ENCODE results near the gene INPP5A. TPM values are rescaled to one million over a fixed set of nuclear protein-coding genes. Genes with fewer than 3 reads are reported as not detected.
"Not testable (repeated sequence)": the region's sequence is repeated elsewhere in the genome, so short reads cannot be mapped to it uniquely, and the experiment has no call there.

INPP5A gene
- polyA plus RNA-seq, 3 donors from 2014 or later = 0.30 to 1.7 (median 0.48) TPM

DNA sequence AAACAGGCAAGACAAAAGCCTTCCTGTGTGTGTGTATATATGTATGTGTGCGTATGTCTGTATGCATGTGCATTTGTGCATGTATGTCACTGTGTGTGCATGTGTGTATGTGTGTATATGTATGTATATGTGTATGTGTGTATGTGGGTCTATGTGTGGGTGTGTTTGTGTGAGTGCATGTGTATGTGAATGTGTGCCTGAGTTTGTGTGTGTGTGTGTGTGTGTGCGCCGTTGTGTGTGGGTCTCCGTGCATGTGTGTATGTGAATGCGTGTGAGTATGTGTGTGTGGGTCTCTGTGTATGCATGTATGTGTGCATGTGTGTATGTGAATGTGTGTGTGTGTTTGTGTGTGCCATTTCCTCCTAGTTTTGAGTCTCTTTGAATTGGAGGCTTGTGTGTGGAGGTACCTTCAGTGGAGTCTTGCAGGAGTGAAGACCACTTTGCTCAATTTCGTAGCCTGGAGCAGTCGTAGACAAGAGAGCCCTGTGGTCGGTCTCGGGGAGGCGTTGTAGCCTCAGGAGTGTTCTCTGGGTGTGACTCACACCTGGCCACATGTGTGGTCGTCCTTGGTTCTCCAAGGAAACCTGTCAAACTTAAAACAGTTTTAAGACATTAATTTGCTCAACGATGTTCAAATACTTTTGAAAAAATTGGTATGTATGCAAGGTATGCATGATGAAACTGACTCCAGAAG, 28.1 kb downstream of the INPP5A start:
- Mint-ChIP-seq H3K36me3 (peaks cover 0 to 4% (median 0%) of the 10 kb centered on the region in 3 donors), H3K9me3 (no peaks in the 10 kb centered on the region), H3K27ac (peak overlapping the region in 2 of 6 donors; percentile 39 to 68), H3K4me3 (peak overlapping the region in 1 of 5 donors; percentile 27), H3K27me3 (ENCODE audit: low read depth in 3 of 3) (peaks cover 0 to 11% (median 10%) of the 10 kb centered on the region in 3 donors), H3K4me1 (peaks cover 32 to 35% of the 10 kb centered on the region in 2 donors)
- no peak for DNase-seq

DNA sequence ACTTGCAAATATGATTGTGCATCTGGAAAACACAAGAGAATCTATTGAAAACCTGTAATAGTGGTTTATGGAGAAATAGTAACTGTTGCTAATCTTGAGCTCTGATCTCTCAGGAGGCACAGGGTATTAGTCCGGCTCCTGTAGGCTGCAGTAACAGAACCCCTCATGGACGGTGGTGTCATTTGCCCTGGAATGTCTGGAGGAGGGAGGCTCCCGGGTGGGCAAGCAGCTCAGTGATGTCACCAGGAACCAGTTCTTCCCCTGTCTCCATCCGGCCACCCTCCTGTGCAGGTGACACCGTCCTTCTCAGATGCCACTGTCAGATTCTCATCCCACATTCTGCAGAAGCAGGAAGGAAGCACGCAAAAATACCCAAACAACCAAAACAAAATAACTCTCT, 29.3 kb downstream of the INPP5A start:
- H3K27me3 Mint-ChIP-seq (ENCODE audit: low read depth in 3 of 3) = peaks cover 5 to 11% (median 8%) of the 10 kb centered on the region in 3 donors
- peaks cover 0 to 4% (median 0%) of the 10 kb centered on the region in 3 donors for H3K36me3 Mint-ChIP-seq
- no peak overlapping the region for H3K4me3 Mint-ChIP-seq
- no peaks in the 10 kb centered on the region for H3K9me3 Mint-ChIP-seq
- H3K4me1 Mint-ChIP-seq = peaks cover 29 to 35% of the 10 kb centered on the region in 2 donors
- DNase-seq = no peak
- H3K27ac Mint-ChIP-seq = no peak overlapping the region

DNA sequence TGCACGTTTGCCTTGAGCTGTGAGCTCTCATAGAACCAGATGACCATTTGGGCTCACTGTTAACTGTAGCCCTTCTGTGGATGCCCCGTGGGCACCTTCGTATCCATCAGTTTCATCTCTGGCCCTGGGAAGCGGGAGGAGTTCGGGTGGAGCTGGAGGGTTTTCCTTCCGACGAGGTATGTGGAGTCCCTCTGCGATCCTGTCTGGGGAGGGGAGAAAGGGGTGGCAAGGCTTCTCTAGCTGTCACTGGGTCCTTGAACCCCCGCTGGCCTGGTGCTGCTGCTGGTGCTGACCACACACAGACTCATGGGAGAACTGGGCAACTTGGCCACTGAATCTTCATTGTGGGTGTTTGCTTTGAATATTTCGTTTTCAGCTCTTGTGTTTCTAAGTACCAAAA, 32.7 kb downstream of the INPP5A start:
- no peaks in the 10 kb centered on the region for H3K36me3 Mint-ChIP-seq

DNA sequence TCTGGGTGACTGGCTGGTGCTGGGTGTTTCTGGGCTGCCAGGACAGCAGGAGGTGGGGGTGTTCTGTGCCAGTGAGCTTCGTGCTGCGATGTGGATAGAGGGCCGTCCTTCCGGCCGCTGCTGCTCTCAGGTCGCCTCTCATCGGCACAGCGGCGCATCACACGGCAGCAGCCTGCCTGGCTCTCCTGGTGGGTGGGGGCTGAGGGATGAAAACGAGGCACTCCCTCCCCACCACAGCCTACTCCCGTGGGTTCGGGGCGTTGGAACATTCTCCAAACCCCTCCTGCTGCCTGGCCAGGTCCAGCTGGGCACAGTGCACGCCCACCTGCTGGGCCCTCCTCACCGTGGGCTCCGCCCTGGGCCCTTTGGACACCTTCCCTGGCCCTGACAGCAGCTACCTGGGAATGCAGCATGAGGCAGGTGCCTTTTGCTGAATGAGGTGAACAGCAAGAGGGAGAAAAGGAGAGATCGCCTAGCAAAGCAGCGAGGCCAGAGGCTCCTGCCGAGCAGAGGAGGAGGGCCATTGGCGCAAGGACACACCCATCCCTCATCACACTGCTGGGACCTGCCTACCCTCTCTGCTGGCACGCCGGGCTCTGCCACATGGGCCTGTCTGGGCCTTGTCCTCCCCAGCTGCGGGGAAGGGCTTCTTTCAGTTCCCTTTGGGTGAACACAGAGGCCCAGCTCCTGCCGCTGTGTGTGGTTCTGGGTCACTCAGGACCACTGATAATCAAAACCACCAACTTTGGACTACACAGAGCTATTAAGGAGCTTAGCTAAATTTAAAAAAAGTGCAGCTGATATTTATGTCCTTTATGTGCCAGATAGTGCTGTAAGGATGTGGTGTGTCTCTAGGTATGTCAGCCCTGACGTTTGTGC, 33.4 kb downstream of the INPP5A start:
- H3K4me3 Mint-ChIP-seq = no peak overlapping the region
- DNase-seq = peak in 1 of 3 donors; percentile 41
- peaks cover 2 to 15% (median 15%) of the 10 kb centered on the region in 3 donors for H3K27me3 Mint-ChIP-seq (ENCODE audit: low read depth in 3 of 3)
- H3K36me3 Mint-ChIP-seq = no peaks in the 10 kb centered on the region
- H3K9me3 Mint-ChIP-seq = no peaks in the 10 kb centered on the region
- H3K4me1 Mint-ChIP-seq = peaks cover 7 to 21% of the 10 kb centered on the region in 2 donors
- peak overlapping the region in 2 of 6 donors; percentile 25 to 49 for H3K27ac Mint-ChIP-seq

More for the DNA sequence above, 32.7 kb downstream of the INPP5A start:
- DNase-seq = no peak
- H3K4me1 Mint-ChIP-seq = peaks cover 15 to 21% of the 10 kb centered on the region in 2 donors
- H3K27ac Mint-ChIP-seq = peak overlapping the region in 3 of 6 donors; percentile 25 to 90 (median 49)
- H3K4me3 Mint-ChIP-seq = peak overlapping the region in 2 of 5 donors; percentile 13 to 18
- peaks cover 7 to 9% (median 9%) of the 10 kb centered on the region in 3 donors for H3K27me3 Mint-ChIP-seq (ENCODE audit: low read depth in 3 of 3)
- no peaks in the 10 kb centered on the region for H3K9me3 Mint-ChIP-seq

DNA sequence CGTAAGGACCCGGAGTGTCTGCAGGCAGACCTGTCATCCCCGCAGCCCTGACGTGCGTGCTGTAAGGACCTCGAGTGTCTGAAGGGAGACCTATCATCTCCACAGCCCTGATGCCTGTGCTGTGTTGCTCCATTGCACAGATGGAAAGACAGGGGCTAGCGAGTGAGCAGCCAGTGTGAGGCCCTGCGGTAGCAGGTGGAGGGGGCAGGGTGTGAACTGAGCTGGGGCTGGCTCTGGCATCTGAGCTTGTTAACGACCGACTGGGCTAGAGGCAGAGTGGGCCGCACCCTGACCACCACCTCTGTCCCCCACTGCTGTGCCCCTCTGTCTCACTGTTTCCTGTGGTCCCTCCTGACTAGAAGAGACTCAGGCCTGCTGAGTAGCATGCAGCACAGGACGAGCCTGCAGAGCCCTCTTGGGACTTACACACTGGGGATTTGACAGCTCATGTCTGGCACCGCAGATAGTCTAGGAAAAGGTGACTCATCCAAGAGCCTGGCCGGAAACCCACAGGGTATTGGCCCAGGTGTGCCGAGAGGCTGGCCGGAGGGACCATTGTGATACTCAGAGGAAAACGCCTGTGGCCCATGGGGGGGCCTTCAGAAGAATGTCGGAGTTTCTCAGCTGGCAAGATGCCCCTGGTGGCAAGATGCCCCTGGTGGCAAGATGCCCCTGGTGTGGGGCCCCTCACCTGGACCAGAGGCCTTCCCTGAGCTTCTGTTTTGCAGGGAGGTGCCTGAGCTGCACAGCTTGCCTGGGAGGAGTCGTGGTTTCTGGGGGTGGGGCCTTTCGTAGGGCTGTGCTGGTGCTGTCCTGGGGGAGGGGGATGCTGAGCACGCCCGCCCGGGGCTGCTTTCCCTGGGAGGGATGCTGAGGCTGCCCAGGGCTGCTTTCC, 34.3 kb downstream of the INPP5A start:
- H3K4me3 Mint-ChIP-seq = no peak overlapping the region
- H3K27me3 Mint-ChIP-seq (ENCODE audit: low read depth in 3 of 3) = peaks cover 2 to 17% (median 16%) of the 10 kb centered on the region in 3 donors
- no peaks in the 10 kb centered on the region for H3K36me3 Mint-ChIP-seq
- peak; percentile 54 to 59 (median 58) for DNase-seq
- H3K9me3 Mint-ChIP-seq = no peaks in the 10 kb centered on the region
- H3K4me1 Mint-ChIP-seq = peaks cover 5 to 29% of the 10 kb centered on the region in 2 donors
- H3K27ac Mint-ChIP-seq = no peak overlapping the region

DNA sequence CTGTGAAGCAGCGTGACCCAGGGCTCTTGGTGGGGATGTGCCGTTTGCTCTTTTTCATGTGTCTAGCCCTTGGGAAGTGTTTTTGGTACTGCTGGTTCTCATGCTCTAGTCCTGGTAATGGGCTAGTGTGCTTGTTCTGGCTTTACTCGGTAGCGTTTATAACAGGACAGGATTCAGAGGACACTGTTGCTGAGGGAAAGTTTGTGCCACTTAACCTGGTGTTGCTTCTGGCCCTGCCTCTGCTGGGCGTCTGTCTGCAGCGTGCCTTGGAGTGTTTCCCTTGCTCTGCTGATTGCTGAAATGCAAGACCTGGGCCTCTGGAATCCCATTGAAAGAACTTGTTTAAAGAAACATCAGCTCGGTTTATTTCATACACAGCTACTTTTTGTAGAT, 35.0 kb downstream of the INPP5A start:
- Mint-ChIP-seq H3K36me3 (no peaks in the 10 kb centered on the region), H3K27me3 (ENCODE audit: low read depth in 3 of 3) (peaks cover 7 to 20% (median 18%) of the 10 kb centered on the region in 3 donors), H3K9me3 (no peaks in the 10 kb centered on the region), H3K27ac (no peak overlapping the region), H3K4me1 (peaks cover 5 to 31% of the 10 kb centered on the region in 2 donors), H3K4me3 (no peak overlapping the region)
- peak in 1 of 3 donors; percentile 31 for DNase-seq

DNA sequence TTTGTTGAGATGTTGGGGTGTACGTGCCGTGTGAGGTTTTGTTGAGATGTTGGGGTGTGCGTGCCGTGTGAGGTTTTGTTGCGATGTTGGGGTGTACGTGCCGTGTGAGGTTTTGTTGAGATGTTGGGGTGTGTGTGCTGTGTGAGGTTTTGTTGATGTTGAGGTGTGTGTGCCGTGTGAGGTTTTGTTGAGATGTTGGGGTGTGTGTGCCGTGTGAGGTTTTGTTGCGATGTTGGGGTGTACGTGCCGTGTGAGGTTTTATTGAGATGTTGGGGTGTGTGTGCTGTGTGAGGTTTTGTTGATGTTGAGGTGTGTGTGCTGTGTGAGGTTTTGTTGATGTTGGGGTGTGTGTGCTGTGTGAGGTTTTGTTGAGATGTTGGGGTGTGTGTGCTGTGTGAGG, 35.4 kb downstream of the INPP5A start:
- not testable (repeated sequence) for H3K27ac Mint-ChIP-seq, H3K4me3 Mint-ChIP-seq, H3K9me3 Mint-ChIP-seq, H3K36me3 Mint-ChIP-seq, DNase-seq
- Mint-ChIP-seq H3K27me3 (ENCODE audit: low read depth in 3 of 3) (peaks cover 9 to 20% (median 18%) of the 10 kb centered on the region in 3 donors), H3K4me1 (peaks cover 5 to 33% of the 10 kb centered on the region in 2 donors)

DNA sequence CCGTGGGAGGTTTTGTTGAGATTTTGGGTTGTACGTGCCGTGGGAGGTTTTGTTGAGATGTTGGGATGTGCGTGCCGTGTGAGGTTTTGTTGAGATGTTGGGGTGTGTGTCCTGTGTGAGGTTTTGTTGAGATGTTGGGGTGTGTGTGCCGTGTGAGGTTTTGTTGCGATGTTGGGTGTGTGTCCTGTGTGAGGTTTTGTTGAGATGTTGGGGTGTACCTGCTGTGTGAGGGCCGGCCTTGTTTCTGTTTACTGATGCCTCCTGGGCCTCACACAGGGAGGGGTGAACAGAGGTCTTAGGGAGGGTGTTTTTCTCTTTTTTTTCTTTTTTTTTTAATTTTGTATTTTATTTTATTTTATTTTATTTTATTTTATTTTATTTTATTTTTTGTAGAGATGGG, 36.7 kb downstream of the INPP5A start:
- no peaks in the 10 kb centered on the region for H3K36me3 Mint-ChIP-seq
- peaks cover 5 to 41% of the 10 kb centered on the region in 2 donors for H3K4me1 Mint-ChIP-seq
- H3K27ac Mint-ChIP-seq = no peak overlapping the region
- no peak overlapping the region for H3K4me3 Mint-ChIP-seq
- no peaks in the 10 kb centered on the region for H3K9me3 Mint-ChIP-seq
- H3K27me3 Mint-ChIP-seq (ENCODE audit: low read depth in 3 of 3) = peaks cover 12 to 20% (median 18%) of the 10 kb centered on the region in 3 donors
- peak; percentile 48 to 63 (median 53) for DNase-seq

DNA sequence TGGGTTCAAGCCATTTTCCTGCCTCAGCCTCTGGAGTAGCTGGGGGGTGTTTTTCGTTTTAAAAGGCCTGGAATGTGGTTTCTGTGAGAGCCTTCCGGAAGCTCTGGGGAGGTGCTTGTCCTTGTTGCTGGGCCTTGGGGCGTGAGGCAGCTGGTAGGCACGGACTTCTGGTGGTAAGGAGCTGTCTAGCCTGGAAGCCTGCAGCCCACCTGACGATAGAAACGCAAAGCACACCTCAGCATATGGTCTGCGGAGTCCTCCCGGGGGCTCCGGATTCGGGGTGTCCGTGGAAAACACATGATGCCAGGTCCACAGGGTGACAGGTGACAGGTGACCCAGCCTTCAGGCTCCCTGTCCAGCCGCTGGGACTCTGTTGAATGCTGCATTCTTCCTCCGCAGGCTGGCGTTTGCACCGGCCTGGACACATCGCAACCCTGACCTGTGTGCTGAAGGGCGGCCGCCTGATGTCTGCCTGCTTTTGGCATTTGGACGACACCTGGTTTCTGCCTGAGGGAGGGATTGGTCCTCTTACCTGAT, 37.3 kb downstream of the INPP5A start:
- Mint-ChIP-seq H3K27me3 (ENCODE audit: low read depth in 3 of 3) (peaks cover 12 to 20% (median 18%) of the 10 kb centered on the region in 3 donors), H3K4me1 (peaks cover 5 to 44% of the 10 kb centered on the region in 2 donors), H3K4me3 (peak overlapping the region; percentile 53 to 77 (median 68)), H3K36me3 (no peaks in the 10 kb centered on the region), H3K9me3 (no peaks in the 10 kb centered on the region), H3K27ac (peak overlapping the region in 3 of 6 donors; percentile 81 to 95 (median 91))
- DNase-seq = peak; percentile 34 to 52 (median 44)

DNA sequence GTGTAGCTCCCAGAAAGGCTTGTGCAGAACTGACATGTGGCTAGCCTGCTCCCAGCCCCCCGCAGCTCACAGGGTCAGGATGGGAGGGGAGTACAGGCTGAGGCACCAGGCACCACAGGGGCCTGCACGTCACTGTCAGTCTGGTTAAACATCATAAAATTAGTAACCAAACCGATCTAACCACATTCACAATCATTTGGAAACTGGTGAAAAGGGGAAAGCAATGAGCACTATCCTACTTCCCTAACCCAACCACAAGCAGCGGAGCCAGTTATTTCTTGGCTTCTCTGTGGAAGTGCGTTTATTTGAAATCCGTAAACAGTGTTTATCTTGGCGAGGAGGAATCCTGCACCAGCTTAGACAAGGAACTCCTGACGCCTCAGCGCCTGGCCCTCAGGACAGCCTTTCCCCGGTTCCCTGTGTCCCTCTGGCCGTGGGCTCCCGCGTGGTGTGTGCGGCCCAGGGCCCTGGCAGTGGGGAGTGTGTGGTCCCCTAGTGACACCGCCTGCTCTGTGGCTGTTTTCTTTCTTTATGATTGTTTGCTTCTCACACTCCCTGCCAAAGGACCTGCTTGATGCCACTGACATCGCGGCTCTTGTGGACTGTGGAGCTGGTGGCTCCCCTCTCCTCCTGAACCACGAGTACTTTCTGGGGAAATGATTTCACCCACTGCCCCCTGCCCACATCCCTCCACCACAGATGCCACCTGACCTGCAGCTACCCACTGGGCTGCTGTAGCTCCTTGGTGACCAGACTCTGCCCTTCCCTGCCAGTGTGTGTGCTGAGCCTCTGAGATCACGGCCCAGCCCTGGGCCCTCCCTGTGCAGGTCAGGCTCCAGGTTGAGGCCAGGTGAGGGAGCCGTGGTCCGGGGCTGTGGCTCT, 38.0 kb downstream of the INPP5A start:
- Mint-ChIP-seq H3K36me3 (no peaks in the 10 kb centered on the region), H3K4me1 (peaks cover 7 to 47% of the 10 kb centered on the region in 2 donors), H3K27ac (peak overlapping the region in 3 of 6 donors; percentile 81 to 95 (median 91)), H3K9me3 (no peaks in the 10 kb centered on the region), H3K27me3 (ENCODE audit: low read depth in 3 of 3) (peaks cover 12 to 20% (median 18%) of the 10 kb centered on the region in 3 donors), H3K4me3 (peak overlapping the region; percentile 53 to 77 (median 68))
- DNase-seq = peak; percentile 74 to 83 (median 80)

DNA sequence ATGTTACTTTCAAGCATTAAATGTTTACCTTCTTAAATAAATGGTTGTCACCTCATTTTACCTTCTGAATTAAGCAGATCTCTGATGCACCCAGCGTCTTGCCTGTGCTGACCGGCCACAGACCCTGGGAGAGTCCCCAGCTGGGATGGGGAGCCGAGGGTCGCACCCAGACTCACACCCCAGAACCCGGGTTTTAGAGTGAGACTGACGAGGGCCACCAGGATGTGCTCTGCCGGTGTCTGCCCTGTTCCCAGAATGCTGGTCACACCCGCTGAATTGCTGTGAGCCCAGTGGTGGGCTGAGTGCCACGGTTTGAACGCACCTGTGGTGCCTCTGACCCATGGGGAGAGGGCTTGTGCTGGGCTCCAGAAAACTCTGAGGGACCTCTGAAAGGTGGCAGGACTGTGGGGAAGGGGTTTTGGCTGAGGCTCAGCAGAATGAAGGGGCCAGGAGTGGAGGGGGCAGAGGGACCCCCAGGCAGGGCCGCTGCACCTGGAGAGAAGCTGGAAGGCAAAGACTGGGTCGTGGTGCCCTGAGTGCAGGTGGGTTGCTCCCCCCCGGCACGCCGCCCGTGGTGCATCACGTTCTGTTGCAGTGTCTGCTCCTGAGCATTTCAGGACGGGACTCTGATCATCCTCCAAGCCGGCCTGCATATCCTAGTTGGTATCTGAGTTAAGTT, 39.2 kb downstream of the INPP5A start:
- peaks cover 0 to 3% (median 0%) of the 10 kb centered on the region in 3 donors for H3K36me3 Mint-ChIP-seq
- peaks cover 10 to 47% of the 10 kb centered on the region in 2 donors for H3K4me1 Mint-ChIP-seq
- H3K9me3 Mint-ChIP-seq = no peaks in the 10 kb centered on the region
- H3K27me3 Mint-ChIP-seq (ENCODE audit: low read depth in 3 of 3) = peaks cover 15 to 17% (median 17%) of the 10 kb centered on the region in 3 donors
- peak overlapping the region in 3 of 6 donors; percentile 62 to 95 (median 66) for H3K27ac Mint-ChIP-seq
- peak overlapping the region in 3 of 5 donors; percentile 31 to 77 (median 34) for H3K4me3 Mint-ChIP-seq
- DNase-seq = no peak
